Transverse colon (tissue), 4 donors: ENCODE measurements around the gene PNPLA2. TPM values are rescaled to one million over a fixed set of nuclear protein-coding genes. Genes with fewer than 3 reads are reported as not detected.

Source experiments
- DNase-seq: peaks from one replicate; pipeline ENCODE4 v3.0.0-alpha.2; 2019
- H3K27ac ChIP-seq, 4 donors: fragments of 200-600 bp; sonication (generic); 2 replicates each; pipeline ENCODE4 v1.5.1; 2016 to 2018; ENCODE audit warnings: inconsistent platforms in 4 of 4
- H3K27me3 ChIP-seq: fragments of 200-600 bp; sonication (generic); 2 replicates; pipeline ENCODE4 v1.5.1; 2017; ENCODE audit warnings: inconsistent platforms
- H3K36me3 ChIP-seq, 4 donors: fragments of 200-600 bp; sonication (generic); 2 replicates each; pipeline ENCODE4 v1.5.1; 2017 to 2019; ENCODE audit warnings: inconsistent platforms in 4 of 4
- H3K4me1 ChIP-seq, 4 donors: fragments of 200-600 bp; sonication (generic); 2 replicates each; pipeline ENCODE4 v1.5.1; 2017 to 2020; ENCODE audit warnings: inconsistent platforms in 4 of 4
- H3K4me3 ChIP-seq, 4 donors: fragments of 200-600 bp; sonication (generic); 1 replicate in 1 of 4; 2 replicates in 3 of 4; pipeline versions ENCODE4 v1.5.1 to v1.6.1; 2017 to 2019; ENCODE audit warnings: inconsistent platforms in 4 of 4
- H3K9me3 ChIP-seq, 2 donors: fragments of 200-600 bp; sonication (generic); 2 replicates each; pipeline ENCODE4 v1.5.1; 2017 to 2019; ENCODE audit warnings: inconsistent platforms in 2 of 2
- EP300 ChIP-seq: sonication (generic); formaldehyde crosslinking; IDR thresholded peaks from one replicate; pipeline ENCODE4 v1.6.1; 2017; ENCODE audit warnings: antibody characterized with exemption, low read depth
- POLR2A ChIP-seq: fragments of 450-650 bp; IDR thresholded peaks from one replicate; pipeline ENCODE4 v1.6.1; 2016; ENCODE audit warnings: antibody characterized with exemption, mild to moderate bottlenecking, moderate library complexity
- POLR2AphosphoS5 ChIP-seq, 3 donors: sonication (generic); formaldehyde crosslinking; IDR thresholded peaks; one replicate each; pipeline ENCODE4 v1.6.1; 2016; ENCODE audit warnings: antibody characterized with exemption in 3 of 3
- WGBS, 2 donors: methylation state at CpG; one replicate each; pipeline ENCODE4 v1.1.5; 2018; ENCODE audit warnings: low coverage in 1 of 2; 5-methylcytosine and 5-hydroxymethylcytosine counted together
- in situ Hi-C, 4 donors: fragments of 200-750 bp; cut with MboI; loops; one replicate each; pipeline versions ENCODE4 v1.15.0 to v1.15.1; 2017; ENCODE audit warnings: low sequenced_read_pairs in 3 of 4, low pct_ligation_motif_present in 1 of 4, low pct_unique_long_range_greater_than_20kb in 1 of 4
- intact Hi-C: fragments of 100-400 bp; cut with DNase I; formaldehyde crosslinking; loops from one replicate; pipeline ENCODE4 v1.15.1; 2023; ENCODE audit warnings: low total_unique reads
- total RNA-seq, 4 donors: library from RNA; depleted of rRNA; stranded (reverse); fragments of >200 nt; gene quantifications; one replicate each; pipeline ENCODE4 v1.1.0, GENCODE V29; 2016
- TF ChIP-seq, protein P1 (sequence below), 5 experiments: fragments of 200-600 bp in 3 of 5; fragments of 450-650 bp in 2 of 5; sonication (generic) in 3 of 5; IDR thresholded peaks; 1 replicate in 2 of 5; 2 replicates in 3 of 5; pipeline ENCODE4 v1.5.1; 2016 to 2017; ENCODE audit warnings: antibody characterized with exemption in 5 of 5, inconsistent platforms in 3 of 5, mild to moderate bottlenecking in 2 of 5, moderate library complexity in 1 of 5

PNPLA2 gene
- total RNA-seq, 4 donors from 2014 or later = 61.7 to 821 (median 134) TPM

DNA sequence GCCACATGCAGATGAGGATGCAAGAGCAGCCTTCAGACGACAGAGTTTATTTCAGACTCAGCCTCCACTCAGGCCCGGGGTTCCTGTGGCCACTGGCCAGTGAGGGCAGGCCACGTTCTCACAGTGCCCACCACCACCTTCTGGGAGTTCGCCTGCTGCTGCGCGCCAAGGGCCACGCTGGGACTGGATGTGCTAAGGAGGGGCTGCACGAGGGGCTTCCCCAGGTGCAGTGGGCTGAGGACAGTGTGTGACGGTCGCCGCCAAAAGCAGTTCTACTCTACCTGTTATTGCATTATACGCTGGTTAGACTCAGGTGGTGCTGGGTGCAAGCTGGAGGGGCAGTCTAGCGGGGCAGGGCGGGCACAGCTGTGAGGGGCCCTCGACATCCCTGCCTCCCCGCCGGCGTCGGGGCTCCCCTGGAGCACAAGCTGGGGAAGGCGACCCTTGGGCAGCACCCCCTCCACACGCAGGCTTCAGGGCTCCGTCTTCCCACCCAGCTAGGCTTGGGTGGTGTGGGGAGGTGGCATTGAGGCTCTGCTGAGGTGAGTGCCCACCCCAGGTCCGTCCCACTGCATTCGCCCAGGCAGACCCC lies 31.5 kb upstream of the PNPLA2 start:
- 86% methylated on average over 21 of the region's 24 CpGs; no CpG with 5 or more reads in 1 of the 2 donors for WGBS, 2 donors
- Histone ChIP-seq H3K36me3 (no peaks in the 10 kb centered on the region), H3K27me3 (peaks cover 25% of the 10 kb centered on the region), H3K4me3 (no peak overlapping the region), H3K9me3 (no peaks in the 10 kb centered on the region), H3K4me1 (peaks cover 0 to 19% (median 11%) of the 10 kb centered on the region in 4 donors), H3K27ac (no peak overlapping the region)
- DNase-seq = no peak
- in situ Hi-C loops = no loop called here
- TF ChIP-seq EP300 (no peak), POLR2A (no peak), POLR2AphosphoS5 (IDR thresholded peaks at IDR 0.05) (no peak)
- TF ChIP-seq, protein P1, sequence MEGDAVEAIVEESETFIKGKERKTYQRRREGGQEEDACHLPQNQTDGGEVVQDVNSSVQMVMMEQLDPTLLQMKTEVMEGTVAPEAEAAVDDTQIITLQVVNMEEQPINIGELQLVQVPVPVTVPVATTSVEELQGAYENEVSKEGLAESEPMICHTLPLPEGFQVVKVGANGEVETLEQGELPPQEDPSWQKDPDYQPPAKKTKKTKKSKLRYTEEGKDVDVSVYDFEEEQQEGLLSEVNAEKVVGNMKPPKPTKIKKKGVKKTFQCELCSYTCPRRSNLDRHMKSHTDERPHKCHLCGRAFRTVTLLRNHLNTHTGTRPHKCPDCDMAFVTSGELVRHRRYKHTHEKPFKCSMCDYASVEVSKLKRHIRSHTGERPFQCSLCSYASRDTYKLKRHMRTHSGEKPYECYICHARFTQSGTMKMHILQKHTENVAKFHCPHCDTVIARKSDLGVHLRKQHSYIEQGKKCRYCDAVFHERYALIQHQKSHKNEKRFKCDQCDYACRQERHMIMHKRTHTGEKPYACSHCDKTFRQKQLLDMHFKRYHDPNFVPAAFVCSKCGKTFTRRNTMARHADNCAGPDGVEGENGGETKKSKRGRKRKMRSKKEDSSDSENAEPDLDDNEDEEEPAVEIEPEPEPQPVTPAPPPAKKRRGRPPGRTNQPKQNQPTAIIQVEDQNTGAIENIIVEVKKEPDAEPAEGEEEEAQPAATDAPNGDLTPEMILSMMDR (IDR thresholded peaks at IDR 0.05) = no peak
- intact Hi-C loops = no loop called here

DNA sequence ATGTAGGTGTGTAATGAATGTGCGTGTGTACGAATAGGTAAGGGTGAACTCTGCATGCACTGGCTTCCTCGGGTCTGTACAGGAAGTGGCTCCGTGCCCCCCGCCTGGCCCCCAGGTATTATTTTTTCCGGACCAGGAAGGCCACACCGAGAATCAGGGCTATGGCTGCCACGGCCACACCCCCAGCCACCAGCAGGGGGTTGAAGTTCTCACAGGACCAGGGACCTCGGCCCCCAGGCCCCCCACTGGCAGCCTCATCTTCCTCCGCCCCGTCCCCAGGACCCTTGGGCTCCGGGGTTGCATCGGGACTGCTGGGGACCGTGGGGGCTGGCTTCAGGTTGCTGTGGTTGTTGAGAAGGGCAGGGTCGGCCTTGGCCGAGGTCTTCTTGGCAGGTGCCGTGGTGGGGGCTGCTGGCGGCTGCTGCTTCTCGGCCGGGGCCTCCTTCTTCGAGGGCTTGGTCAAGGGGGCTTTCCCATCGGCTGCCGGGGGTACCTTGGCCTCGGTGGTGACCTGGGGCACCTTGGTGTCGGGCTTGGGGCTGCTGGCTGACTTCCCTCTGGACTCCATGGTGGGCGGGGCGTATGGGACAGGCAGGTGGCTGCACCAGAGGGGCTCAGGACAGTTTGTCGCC lies 30.6 kb upstream of the PNPLA2 start:
- no peak for DNase-seq
- intact Hi-C loops (no loop called here), in situ Hi-C loops (no loop called here)
- peaks cover 25% of the 10 kb centered on the region for H3K27me3 ChIP-seq
- no peaks in the 10 kb centered on the region for H3K36me3 ChIP-seq
- peaks cover 0 to 13% (median 7%) of the 10 kb centered on the region in 4 donors for H3K4me1 ChIP-seq
- TF ChIP-seq, protein P1 (IDR thresholded peaks at IDR 0.05) = no peak
- TF ChIP-seq POLR2A (no peak), EP300 (no peak)
- no peaks in the 10 kb centered on the region for H3K9me3 ChIP-seq
- 41% methylated on average over 19 of the region's 28 CpGs; no CpG with 5 or more reads in 1 of the 2 donors for WGBS, 2 donors
- H3K4me3 ChIP-seq = no peak overlapping the region
- H3K27ac ChIP-seq = no peak overlapping the region

DNA sequence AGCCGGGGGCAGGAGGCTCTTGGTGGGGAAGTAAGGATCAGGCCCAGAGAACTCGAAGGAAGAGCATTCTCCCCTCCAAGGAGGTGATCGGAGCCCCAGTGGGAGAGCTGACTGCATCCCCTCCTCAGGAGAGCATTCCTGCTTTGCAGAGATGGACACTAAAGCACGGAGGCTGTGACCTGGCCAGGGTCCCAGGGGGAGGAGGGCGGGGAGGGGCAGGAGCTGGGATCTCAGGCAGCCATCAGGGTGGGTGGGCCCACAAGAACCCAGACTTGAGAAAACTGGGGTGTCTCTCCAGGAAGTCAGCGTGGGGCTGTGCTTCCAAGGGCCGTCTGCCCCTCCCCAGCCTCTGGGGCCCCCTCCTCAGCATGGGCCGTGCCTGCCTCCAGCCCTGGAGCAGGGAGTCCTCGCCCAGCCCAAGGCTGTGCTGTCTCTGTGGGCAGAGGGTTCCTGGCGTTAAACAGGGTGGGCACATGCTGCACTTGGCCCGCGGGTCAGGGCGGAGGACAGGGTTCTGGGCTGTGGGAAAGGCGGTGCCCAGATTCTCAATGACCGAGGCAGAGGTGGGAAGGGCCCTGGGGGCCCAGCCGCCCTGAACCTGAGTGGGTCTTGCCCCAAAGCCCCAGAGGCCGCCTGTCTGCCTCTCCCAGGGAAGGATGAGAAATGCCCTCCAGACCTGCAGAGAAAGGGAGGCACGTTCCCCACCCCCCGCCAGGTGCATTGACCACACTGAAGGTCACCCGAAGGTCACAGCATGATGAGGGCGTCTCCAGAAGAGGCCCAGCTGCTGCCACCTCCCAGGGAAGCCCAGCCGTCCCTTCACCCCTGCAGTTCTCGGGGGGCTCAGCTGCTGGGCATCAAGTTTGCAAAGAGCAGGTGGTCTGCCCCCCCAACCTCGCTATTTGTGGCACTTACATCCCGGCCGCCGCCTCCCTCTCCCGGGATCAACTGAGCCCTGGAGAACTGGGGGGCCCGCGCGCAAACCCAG lies 29.5 kb upstream of the PNPLA2 start:
- 29% methylated on average over 25 of the region's 31 CpGs; no CpG with 5 or more reads in 1 of the 2 donors for WGBS, 2 donors
- Histone ChIP-seq H3K36me3 (no peaks in the 10 kb centered on the region), H3K4me3 (no peak overlapping the region), H3K4me1 (peaks cover 0 to 7% (median 2%) of the 10 kb centered on the region in 4 donors), H3K27me3 (peaks cover 25% of the 10 kb centered on the region), H3K9me3 (no peaks in the 10 kb centered on the region), H3K27ac (no peak overlapping the region)
- no peak for DNase-seq
- intact Hi-C loops = no loop called here
- in situ Hi-C loops = no loop called here
- no peak for TF ChIP-seq POLR2AphosphoS5 (IDR thresholded peaks at IDR 0.05)
- no peak for TF ChIP-seq POLR2A
- TF ChIP-seq, protein P1 (IDR thresholded peaks at IDR 0.05) = no peak
- TF ChIP-seq EP300 = no peak

DNA sequence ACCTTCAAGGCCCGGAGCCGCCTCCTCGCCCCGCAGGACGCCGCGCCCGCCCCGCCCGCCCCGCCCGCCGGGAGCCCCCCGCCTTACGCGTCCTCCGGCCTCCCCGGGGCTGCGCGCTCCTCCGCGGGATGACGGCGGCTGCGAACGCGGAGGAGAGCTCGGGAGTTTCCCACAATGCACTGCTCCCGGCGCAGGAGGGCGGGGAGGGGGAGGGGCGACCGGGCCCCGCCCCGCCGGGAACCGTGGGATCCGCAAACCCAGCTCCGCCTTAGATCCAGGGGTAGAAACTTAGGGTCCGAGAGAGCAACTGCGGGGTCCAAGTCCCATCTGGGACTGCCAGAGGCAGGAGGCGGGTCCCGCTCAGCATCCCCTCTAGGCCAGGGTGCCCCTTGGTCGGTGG lies 28.8 kb upstream of the PNPLA2 start, which contains the start of gene CEND1:
TSS of gene CEND1 (minus strand) at position 148 of the 400 bp plus-strand sequence. CDS start 1,514 bp downstream, outside the sequence.
- intact Hi-C loops (no loop called here), in situ Hi-C loops (no loop called here)
- no peaks in the 10 kb centered on the region for H3K9me3 ChIP-seq
- H3K4me1 ChIP-seq = peaks cover 0 to 13% (median 7%) of the 10 kb centered on the region in 4 donors
- H3K27ac ChIP-seq = no peak within 1 kb of the TSS
- no peak for TF ChIP-seq POLR2A
- TF ChIP-seq, protein P1 (IDR thresholded peaks at IDR 0.05) = no peak
- TF ChIP-seq POLR2AphosphoS5 (IDR thresholded peaks at IDR 0.05) = no peak
- no peak within 1 kb of the TSS for H3K4me3 ChIP-seq
- H3K36me3 ChIP-seq = no peaks in the 10 kb centered on the region
- peaks cover 25% of the 10 kb centered on the region for H3K27me3 ChIP-seq
- 21% methylated on average over 10 of the region's 44 CpGs; no CpG with 5 or more reads in 1 of the 2 donors for WGBS, 2 donors
- DNase-seq = no peak
